Calu3 (cell line): ENCODE results near the gene LMTK3. TPM values are rescaled to one million over a fixed set of nuclear protein-coding genes. Genes with fewer than 3 reads are reported as not detected.

Source experiments
- BruUV-seq: library from RNA; stranded (reverse); fragments of 400-500 nt; replicated peaks from 2 replicates; lab custom pipeline; 2021; lab: Mats Ljungman, UMichigan
- CTCF ChIA-PET: fragments of 300-600 bp; sonication (Branson Sonifier 250); formaldehyde crosslinking; loops from one replicate; lab custom pipeline; 2022; ENCODE audit warnings: antibody characterized with exemption; lab: Charles Lee
- DNase-seq: peaks from one replicate; pipeline ENCODE4 v3.0.0; 2022
- H3K27ac Mint-ChIP-seq: one replicate; pipeline ENCODE4 v1.8.0; 2022; ENCODE audit warnings: mixed read lengths; ENCODE audit not compliant: unreplicated experiment
- H3K27me3 Mint-ChIP-seq: one replicate; pipeline ENCODE4 v1.8.0; 2022; ENCODE audit warnings: mixed read lengths; ENCODE audit not compliant: unreplicated experiment
- H3K36me3 Mint-ChIP-seq: one replicate; pipeline ENCODE4 v1.8.0; 2022; ENCODE audit warnings: mild to moderate bottlenecking, moderate library complexity, mixed read lengths; ENCODE audit not compliant: insufficient read depth, unreplicated experiment
- H3K4me1 Mint-ChIP-seq: one replicate; pipeline ENCODE4 v1.8.0; 2022; ENCODE audit warnings: mild to moderate bottlenecking, low read depth, mixed read lengths; ENCODE audit not compliant: unreplicated experiment
- H3K4me3 Mint-ChIP-seq: one replicate; pipeline ENCODE4 v1.8.0; 2022; ENCODE audit warnings: mild to moderate bottlenecking, low read depth, moderate library complexity, mixed read lengths; ENCODE audit not compliant: unreplicated experiment
- H3K9me3 Mint-ChIP-seq: one replicate; pipeline ENCODE4 v1.8.0; 2022; ENCODE audit warnings: low read depth, mixed read lengths; ENCODE audit not compliant: unreplicated experiment
- CTCF ChIP-seq: fragments of 200-600 bp; IDR thresholded peaks from one replicate; pipeline ENCODE4 v1.8.0; 2022; ENCODE audit warnings: antibody characterized with exemption; ENCODE audit not compliant: unreplicated experiment
- intact Hi-C: fragments of 100-400 bp; cut with micrococcal nuclease; formaldehyde crosslinking; loops from one replicate; pipeline ENCODE4 v1.10.0; 2022; ENCODE audit not compliant: unreplicated experiment
- total RNA-seq: library from RNA; stranded (reverse); gene quantifications from 2 replicates; pipeline ENCODE4 v1.2.3, GENCODE V29; 2022

LMTK3 gene
- total RNA-seq, 1 experiment from 2014 or later = 1.0 TPM

GRCh38 chr19:48501494-48502349 is 9.9 kb downstream of the LMTK3 start:
- TF ChIP-seq CTCF = no peak
- peaks cover 76% of the 10 kb centered on the region for H3K27me3 Mint-ChIP-seq
- H3K4me1 Mint-ChIP-seq = peaks cover 33% of the 10 kb centered on the region
- H3K27ac Mint-ChIP-seq = peak overlapping the region; percentile 12
- no peaks in the 10 kb centered on the region for H3K9me3 Mint-ChIP-seq
- intact Hi-C loops = no loop called here
- CTCF ChIA-PET = interaction anchor here (0.6 to 1.1 kb wide), 5 partner anchors 49 to 424 kb away, joined by 3 to 8 read pairs (median 5); no protein-coding TSS in a partner anchor
- no TSS peak for BruUV-seq
- peak; percentile 88 for DNase-seq
- H3K4me3 Mint-ChIP-seq = peak overlapping the region; percentile 38
- H3K36me3 Mint-ChIP-seq = peaks cover 30% of the 10 kb centered on the region

GRCh38 chr19:48500830-48501493 is 10.7 kb downstream of the LMTK3 start:
- H3K4me1 Mint-ChIP-seq = peaks cover 33% of the 10 kb centered on the region
- peaks cover 30% of the 10 kb centered on the region for H3K36me3 Mint-ChIP-seq
- CTCF ChIA-PET = no interaction called here
- intact Hi-C loops = no loop called here
- BruUV-seq = no TSS peak
- peak overlapping the region; percentile 38 for H3K4me3 Mint-ChIP-seq
- no peaks in the 10 kb centered on the region for H3K9me3 Mint-ChIP-seq
- peaks cover 84% of the 10 kb centered on the region for H3K27me3 Mint-ChIP-seq
- H3K27ac Mint-ChIP-seq = no peak overlapping the region
- DNase-seq = no peak
- TF ChIP-seq CTCF = no peak

GRCh38 chr19:48499316-48500090 is 12.1 kb downstream of the LMTK3 start:
- no peak for TF ChIP-seq CTCF

GRCh38 chr19:48498595-48499311 is 12.9 kb downstream of the LMTK3 start:
- H3K4me1 Mint-ChIP-seq = peaks cover 43% of the 10 kb centered on the region
- CTCF ChIA-PET = no interaction called here
- H3K36me3 Mint-ChIP-seq = peaks cover 44% of the 10 kb centered on the region
- H3K27me3 Mint-ChIP-seq = peaks cover 96% of the 10 kb centered on the region
- H3K9me3 Mint-ChIP-seq = no peaks in the 10 kb centered on the region
- DNase-seq = peak; percentile 41
- no TSS peak for BruUV-seq
- intact Hi-C loops = no loop called here
- H3K27ac Mint-ChIP-seq = no peak overlapping the region
- H3K4me3 Mint-ChIP-seq = no peak overlapping the region
- no peak for TF ChIP-seq CTCF

More at GRCh38 chr19:48499316-48500090, 12.1 kb downstream of the LMTK3 start:
- Mint-ChIP-seq H3K4me3 (peak overlapping the region; percentile 11), H3K27me3 (peaks cover 97% of the 10 kb centered on the region), H3K9me3 (no peaks in the 10 kb centered on the region), H3K27ac (no peak overlapping the region), H3K36me3 (peaks cover 36% of the 10 kb centered on the region), H3K4me1 (peaks cover 43% of the 10 kb centered on the region)
- intact Hi-C loops = no loop called here
- BruUV-seq = no TSS peak
- CTCF ChIA-PET = no interaction called here
- no peak for DNase-seq
